Tibial nerve (tissue), 4 donors: ENCODE data around the gene HSD17B12. TPM values are rescaled to one million over a fixed set of nuclear protein-coding genes. Genes with fewer than 3 reads are reported as not detected.

ENCODE experiments used
- DNase-seq, 2 donors: peaks; one replicate each; pipeline ENCODE4 v3.0.0-alpha.2; 2019; ENCODE audit warnings: low spot score in 2 of 2
- H3K27ac ChIP-seq, 4 donors: fragments of 200-600 bp; sonication (generic) in 3 of 4; one replicate each; pipeline ENCODE4 v1.5.1; 2017 to 2019; ENCODE audit warnings: mild to moderate bottlenecking in 1 of 4
- H3K27me3 ChIP-seq, 2 donors: fragments of 200-600 bp; sonication (generic) in 1 of 2; one replicate each; pipeline versions ENCODE4 v1.5.1 to v1.6.0; 2017 to 2019
- H3K36me3 ChIP-seq, 3 donors: fragments of 200-600 bp; sonication (generic); one replicate each; pipeline ENCODE4 v1.5.1; 2018 to 2019
- H3K4me1 ChIP-seq, 4 donors: fragments of 200-600 bp; sonication (generic) in 3 of 4; one replicate each; pipeline ENCODE4 v1.5.1; 2017 to 2019
- H3K4me3 ChIP-seq, 4 donors: fragments of 200-600 bp; sonication (generic) in 3 of 4; one replicate each; pipeline ENCODE4 v1.5.1; 2017 to 2019; ENCODE audit warnings: mild to moderate bottlenecking in 1 of 4, moderate library complexity in 1 of 4
- H3K9me3 ChIP-seq, 4 donors: fragments of 200-600 bp; sonication (generic) in 3 of 4; one replicate each; pipeline ENCODE4 v1.5.1; 2017 to 2019
- EP300 ChIP-seq, 2 donors: sonication (generic); formaldehyde crosslinking; IDR thresholded peaks; one replicate each; pipeline ENCODE4 v1.6.1; 2017; ENCODE audit warnings: antibody characterized with exemption in 2 of 2, mild to moderate bottlenecking in 1 of 2
- POLR2A ChIP-seq, 2 donors: fragments of 450-650 bp; IDR thresholded peaks; one replicate each; pipeline ENCODE4 v1.6.1; 2017; ENCODE audit warnings: antibody characterized with exemption in 2 of 2, mild to moderate bottlenecking in 2 of 2, moderate library complexity in 2 of 2
- WGBS, 2 donors: methylation state at CpG; one replicate each; pipeline ENCODE4 v1.1.5; 2018; 5-methylcytosine and 5-hydroxymethylcytosine counted together
- total RNA-seq, 4 donors: library from RNA; depleted of rRNA; stranded (reverse); fragments of >200 nt; gene quantifications; one replicate each; pipeline ENCODE4 v1.1.0, GENCODE V29; 2016
- TF ChIP-seq, protein P1 (sequence below), 5 experiments: fragments of 200-600 bp in 3 of 5; fragments of 450-650 bp in 2 of 5; sonication (generic) in 3 of 5; IDR thresholded peaks; one replicate each; pipeline ENCODE4 v1.5.1; 2016 to 2019; ENCODE audit warnings: antibody characterized with exemption in 5 of 5, mild to moderate bottlenecking in 3 of 5, moderate library complexity in 2 of 5

Gene HSD17B12
- total RNA-seq, 4 donors from 2014 or later, result 54.9 to 75.9 (median 62.9) TPM

DNA sequence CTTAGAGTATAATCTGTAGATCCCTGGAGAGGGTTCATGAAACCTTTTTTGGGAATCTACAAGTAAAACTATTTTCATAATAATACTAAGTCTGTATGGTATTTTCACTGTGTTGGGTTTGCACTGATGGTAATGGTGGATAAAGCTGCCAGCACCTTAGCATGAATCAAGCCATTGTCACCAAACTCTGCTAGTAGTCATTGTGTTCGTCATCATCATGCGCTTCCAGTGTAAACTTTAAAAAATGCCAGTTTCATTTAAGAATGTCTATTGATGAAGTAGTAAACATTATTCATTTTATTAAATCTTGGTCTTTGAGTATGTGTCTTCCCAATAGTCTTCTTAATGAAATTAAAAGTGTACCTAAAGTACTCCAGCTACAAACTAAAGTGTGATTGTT is 215.1 kb downstream of the HSD17B12 start:
- no peak for TF ChIP-seq POLR2A (IDR thresholded peaks at IDR 0.05)
- TF ChIP-seq, protein P1, sequence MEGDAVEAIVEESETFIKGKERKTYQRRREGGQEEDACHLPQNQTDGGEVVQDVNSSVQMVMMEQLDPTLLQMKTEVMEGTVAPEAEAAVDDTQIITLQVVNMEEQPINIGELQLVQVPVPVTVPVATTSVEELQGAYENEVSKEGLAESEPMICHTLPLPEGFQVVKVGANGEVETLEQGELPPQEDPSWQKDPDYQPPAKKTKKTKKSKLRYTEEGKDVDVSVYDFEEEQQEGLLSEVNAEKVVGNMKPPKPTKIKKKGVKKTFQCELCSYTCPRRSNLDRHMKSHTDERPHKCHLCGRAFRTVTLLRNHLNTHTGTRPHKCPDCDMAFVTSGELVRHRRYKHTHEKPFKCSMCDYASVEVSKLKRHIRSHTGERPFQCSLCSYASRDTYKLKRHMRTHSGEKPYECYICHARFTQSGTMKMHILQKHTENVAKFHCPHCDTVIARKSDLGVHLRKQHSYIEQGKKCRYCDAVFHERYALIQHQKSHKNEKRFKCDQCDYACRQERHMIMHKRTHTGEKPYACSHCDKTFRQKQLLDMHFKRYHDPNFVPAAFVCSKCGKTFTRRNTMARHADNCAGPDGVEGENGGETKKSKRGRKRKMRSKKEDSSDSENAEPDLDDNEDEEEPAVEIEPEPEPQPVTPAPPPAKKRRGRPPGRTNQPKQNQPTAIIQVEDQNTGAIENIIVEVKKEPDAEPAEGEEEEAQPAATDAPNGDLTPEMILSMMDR (IDR thresholded peaks at IDR 0.05), result no peak
- no peak for TF ChIP-seq EP300 (IDR thresholded peaks at IDR 0.05)
- 46 to 64% methylated on average over 2 of the region's 2 CpGs for WGBS, 2 donors
- H3K27me3 ChIP-seq, result no peaks in the 10 kb centered on the region

DNA sequence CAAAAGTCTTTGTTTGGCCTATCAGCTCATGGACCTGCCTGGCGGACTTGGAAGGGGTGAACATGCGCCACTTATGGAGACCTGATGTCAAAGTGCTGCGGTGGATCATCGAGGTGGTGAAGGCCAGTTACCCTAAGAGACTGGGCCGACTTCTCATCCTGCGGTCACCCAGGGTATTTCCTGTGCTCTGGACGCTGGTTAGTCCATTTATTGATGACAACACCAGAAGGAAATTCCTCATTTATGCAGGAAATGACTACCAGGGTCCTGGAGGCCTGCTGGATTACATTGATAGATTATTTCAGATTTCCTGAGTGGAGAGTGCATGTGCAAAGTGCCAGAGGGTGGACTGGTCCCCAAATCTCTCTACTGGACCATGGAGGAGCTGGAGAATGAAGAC is 218.0 kb downstream of the HSD17B12 start:
- Histone ChIP-seq H3K4me1 (peaks cover 0 to 10% (median 0%) of the 10 kb centered on the region in 4 donors), H3K36me3 (peaks cover 0 to 82% (median 3%) of the 10 kb centered on the region in 3 donors), H3K27me3 (no peaks in the 10 kb centered on the region), H3K27ac (no peak overlapping the region), H3K4me3 (no peak overlapping the region), H3K9me3 (no peaks in the 10 kb centered on the region)
- no peak for TF ChIP-seq POLR2A (IDR thresholded peaks at IDR 0.05)
- TF ChIP-seq EP300 (IDR thresholded peaks at IDR 0.05), result no peak
- TF ChIP-seq, protein P1 (IDR thresholded peaks at IDR 0.05), result no peak
- DNase-seq, result no peak
- 87 to 90% methylated on average over 7 of the region's 7 CpGs for WGBS, 2 donors

More for the DNA sequence above, 215.1 kb downstream of the HSD17B12 start:
- Histone ChIP-seq H3K4me1 (peaks cover 0 to 10% (median 0%) of the 10 kb centered on the region in 4 donors), H3K9me3 (no peaks in the 10 kb centered on the region), H3K36me3 (peaks cover 3 to 83% (median 20%) of the 10 kb centered on the region in 3 donors), H3K27ac (peak overlapping the region in 2 of 4 donors; percentile 68 to 81), H3K4me3 (no peak overlapping the region)
- no peak for DNase-seq

DNA sequence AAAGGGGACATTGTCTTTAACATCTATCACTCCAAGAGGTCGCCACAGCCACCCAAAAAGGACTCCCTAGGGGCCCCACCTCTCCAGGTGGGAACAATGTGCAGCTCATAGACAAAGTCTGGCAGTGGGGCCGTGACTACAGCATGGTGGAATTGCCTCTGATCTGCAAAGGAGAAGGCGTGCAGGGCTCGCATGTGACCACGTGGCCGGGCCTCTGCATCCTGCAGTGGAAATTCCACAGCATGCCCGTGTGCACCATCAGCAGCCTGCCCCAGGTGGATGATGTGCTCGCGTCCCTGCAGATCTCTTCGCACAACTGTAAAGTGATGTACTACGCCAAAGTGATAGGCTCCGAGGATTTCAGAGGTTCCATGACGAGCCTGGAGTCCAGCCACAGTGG is 218.6 kb downstream of the HSD17B12 start:
- TF ChIP-seq, protein P1 (IDR thresholded peaks at IDR 0.05), result no peak
- TF ChIP-seq EP300 (IDR thresholded peaks at IDR 0.05) (no peak), POLR2A (IDR thresholded peaks at IDR 0.05) (no peak)
- Histone ChIP-seq H3K4me3 (no peak overlapping the region), H3K27ac (no peak overlapping the region), H3K27me3 (no peaks in the 10 kb centered on the region), H3K9me3 (no peaks in the 10 kb centered on the region), H3K36me3 (peaks cover 0 to 82% (median 3%) of the 10 kb centered on the region in 3 donors), H3K4me1 (peaks cover 0 to 10% (median 0%) of the 10 kb centered on the region in 4 donors)
- no peak for DNase-seq
- WGBS, 2 donors, result 83 to 85% methylated on average over 12 to 13 of the region's 13 CpGs

DNA sequence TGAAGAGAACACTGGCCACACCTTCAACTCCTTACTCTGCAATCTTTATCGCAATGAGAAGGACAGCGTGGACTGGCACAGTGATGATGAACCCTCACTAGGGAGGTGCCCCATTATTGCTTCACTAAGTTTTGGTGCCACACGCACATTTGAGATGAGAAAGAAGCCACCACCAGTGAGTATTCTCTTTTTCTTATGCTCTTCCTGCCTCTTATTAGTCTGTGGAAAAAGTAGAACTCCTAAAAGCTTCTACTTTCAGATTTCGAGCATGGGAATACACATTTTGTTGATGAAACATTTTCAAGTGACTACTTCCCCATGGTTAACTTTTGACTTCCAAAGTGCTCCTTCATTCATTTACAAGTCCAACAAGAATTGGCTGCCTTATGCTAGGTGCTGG is 221.0 kb downstream of the HSD17B12 start:
- TF ChIP-seq, protein P1 (IDR thresholded peaks at IDR 0.05), result no peak
- no peak for TF ChIP-seq POLR2A (IDR thresholded peaks at IDR 0.05)
- TF ChIP-seq EP300 (IDR thresholded peaks at IDR 0.05), result no peak
- WGBS, 2 donors, result 87 to 95% methylated on average over 4 of the region's 4 CpGs

DNA sequence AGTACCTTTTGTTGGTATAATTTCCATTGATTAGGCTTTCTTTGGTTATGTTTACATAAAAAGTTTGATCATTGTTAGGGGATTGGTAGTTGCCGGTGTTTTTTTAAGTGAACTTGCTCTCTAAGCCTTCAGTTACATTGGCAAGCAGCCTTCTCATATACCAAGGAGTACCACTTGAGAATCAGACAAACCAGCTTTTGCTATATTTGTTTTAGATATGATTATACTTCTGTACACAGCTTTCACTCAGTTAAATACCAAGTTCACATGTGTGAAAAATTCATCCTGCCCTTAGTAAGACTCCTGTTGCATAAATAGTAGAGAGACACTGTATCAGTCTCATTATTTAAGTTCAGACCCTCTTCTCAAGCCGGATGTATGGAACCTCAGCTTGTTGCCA is 222.5 kb downstream of the HSD17B12 start:
- H3K4me1 ChIP-seq, result peaks cover 0 to 20% (median 0%) of the 10 kb centered on the region in 4 donors
- TF ChIP-seq, protein P1 (IDR thresholded peaks at IDR 0.05), result no peak
- no peak for TF ChIP-seq EP300 (IDR thresholded peaks at IDR 0.05)
- TF ChIP-seq POLR2A (IDR thresholded peaks at IDR 0.05), result no peak
- DNase-seq, result no peak
- no peaks in the 10 kb centered on the region for H3K9me3 ChIP-seq
- no peaks in the 10 kb centered on the region for H3K27me3 ChIP-seq
- WGBS, 2 donors, result 90 to 93% methylated on average over 2 of the region's 2 CpGs
- H3K4me3 ChIP-seq, result no peak overlapping the region
- no peak overlapping the region for H3K27ac ChIP-seq
- peaks cover 0 to 57% (median 0%) of the 10 kb centered on the region in 3 donors for H3K36me3 ChIP-seq

More for the DNA sequence above, 221.0 kb downstream of the HSD17B12 start:
- H3K27me3 ChIP-seq, result no peaks in the 10 kb centered on the region
- H3K4me1 ChIP-seq, result peaks cover 0 to 20% (median 0%) of the 10 kb centered on the region in 4 donors
- no peak overlapping the region for H3K27ac ChIP-seq
- DNase-seq, result no peak
- no peaks in the 10 kb centered on the region for H3K9me3 ChIP-seq
- peaks cover 0 to 70% (median 3%) of the 10 kb centered on the region in 3 donors for H3K36me3 ChIP-seq
- no peak overlapping the region for H3K4me3 ChIP-seq
